ENCODE data around the gene SCT. TPM values are rescaled to one million over a fixed set of nuclear protein-coding genes. Genes with fewer than 3 reads are reported as not detected.

SCT gene
- total and polyA plus RNA-seq, 2 of the 8 experiments (the other 6 are each of a cell fraction or from before 2014, with no cell fraction given) = 1.7 to 2.0 TPM

GRCh38 chr11:614021-614622 lies 12.9 kb downstream of the SCT start:
- no peak overlapping the region for H4K5ac ChIP-seq (ENCODE audit: insufficient read length, low read depth, low read length)
- 92% methylated on average over 5 of the region's 14 CpGs; no CpG with 5 or more reads in 1 of the 2 experiments for WGBS, 2 experiments (ENCODE audit: extremely low coverage in 1 of 2, insufficient coverage in 1 of 2, insufficient read length in 1 of 2, insufficient replicate concordance in 2 of 2, low coverage in 1 of 2, low lambda C conversion rate in 2 of 2, missing lambda C conversion rate in 1 of 2)
- no peak overlapping the region for H3K23ac ChIP-seq (ENCODE audit: insufficient read length)
- H2BK5ac ChIP-seq (ENCODE audit: low read depth, low read length) = no peak overlapping the region
- H3K27me3 ChIP-seq (replicated peaks in 1 of 4; ENCODE audit: control insufficient read depth in 3 of 4, extremely low read depth in 1 of 4, insufficient read depth in 3 of 4, low read length in 3 of 4) = no peaks in the 10 kb centered on the region
- no peak overlapping the region for H3K56ac ChIP-seq (replicated peaks; ENCODE audit: insufficient read length, low read depth, low read length)
- no peak overlapping the region for H2BK20ac ChIP-seq (ENCODE audit: low read length)
- H3K23me2 ChIP-seq (ENCODE audit: low read depth, low read length) = peaks cover 3% of the 10 kb centered on the region; the same call in 1 of the 2 replicates
- no peak overlapping the region for H2BK15ac ChIP-seq (ENCODE audit: low read length)
- H3K4ac ChIP-seq (replicated peaks; ENCODE audit: insufficient read length, low read depth, low read length) = no peak overlapping the region
- H4K8ac ChIP-seq (ENCODE audit: extremely low read depth, insufficient read depth, low read length) = no peak overlapping the region
- H4K20me1 ChIP-seq (replicated peaks in 1 of 2; ENCODE audit: control insufficient read depth in 1 of 2, insufficient read depth in 2 of 2, low read length in 2 of 2) = peaks cover 21 to 24% of the 10 kb centered on the region in 2 experiments
- H2BK120ac ChIP-seq (replicated peaks; ENCODE audit: low read depth, low read length) = no peak overlapping the region
- DNase-seq (ENCODE audit: low read depth in 1 of 2, low spot score in 2 of 2) = no peak
- H3K9ac ChIP-seq (replicated peaks in 1 of 4; ENCODE audit: extremely low read depth in 1 of 4, low read depth in 3 of 4, low read length in 3 of 4) = no peak overlapping the region
- peaks cover 15 to 35% (median 26%) of the 10 kb centered on the region in 4 experiments for H3K36me3 ChIP-seq (ENCODE audit: control insufficient read depth in 2 of 4, insufficient read depth in 4 of 4, low read length in 3 of 4)
- H3K4me1 ChIP-seq (replicated peaks in 1 of 4; ENCODE audit: control insufficient read depth in 3 of 4, insufficient read depth in 4 of 4, low read length in 3 of 4) = peaks cover 0 to 15% (median 3%) of the 10 kb centered on the region in 4 experiments; a peak in 5 of 7 replicates
- peaks cover 6% of the 10 kb centered on the region for H3K79me1 ChIP-seq (ENCODE audit: low read depth, low read length)
- ChIA-PET POLR2A (ENCODE audit: partially characterized antibody) (interaction anchor here (0.6 to 2.3 kb wide), 12 partner anchors 12 to 165 kb away, joined by 3 to 20 read pairs (median 4); partner anchors contain the start of genes DRD4, SCT and TALDO1), CTCF (ENCODE audit: partially characterized antibody) (interaction anchor here (0.9 to 2.2 kb wide), 4 partner anchors 10 to 109 kb away, joined by 3 to 11 read pairs (median 8); no protein-coding TSS in a partner anchor)
- peak overlapping the region in 1 of 4 experiments; percentile 32; a peak in 1 of 8 replicates for H3K4me3 ChIP-seq (ENCODE audit: extremely low read depth in 1 of 4, insufficient read depth in 2 of 4, low read depth in 3 of 4, low read length in 4 of 4)
- H2BK12ac ChIP-seq (ENCODE audit: low read depth, low read length) = no peak overlapping the region
- FAIRE-seq = no peak
- H4K91ac ChIP-seq (replicated peaks; ENCODE audit: insufficient read length, low read length) = no peak overlapping the region
- no peaks in the 10 kb centered on the region for H3K9me3 ChIP-seq (ENCODE audit: insufficient read depth in 2 of 2, low read depth in 1 of 2, low read length in 1 of 2)
- H3K4me2 ChIP-seq (ENCODE audit: insufficient read depth in 1 of 2, low read depth in 2 of 2, low read length in 2 of 2) = peak overlapping the region in 1 of 2 experiments; percentile 33; a peak in 1 of 4 replicates
- no peak overlapping the region for H3K27ac ChIP-seq (ENCODE audit: low read depth, low read length)
- no peak overlapping the region for H3K18ac ChIP-seq (ENCODE audit: extremely low read depth, low read length)
- no peak overlapping the region for H2AFZ ChIP-seq (ENCODE audit: low read length)
- no peaks in the 10 kb centered on the region for H3K79me2 ChIP-seq (ENCODE audit: control insufficient read depth in 1 of 2, insufficient read depth in 2 of 2, low read length in 2 of 2)
- no peak overlapping the region for H2AK5ac ChIP-seq (ENCODE audit: low read depth, low read length)
- no peak overlapping the region for H3K14ac ChIP-seq (ENCODE audit: insufficient read length)
- TF ChIP-seq EP300 (IDR thresholded peaks at IDR 0.05; ENCODE audit: borderline replicate concordance in 1 of 2, low read depth in 2 of 2, low read length in 2 of 2) (no peak), JUND (IDR thresholded peaks at IDR 0.05; ENCODE audit: low read length) (no peak), POLR2AphosphoS5 (IDR thresholded peaks at IDR 0.05; ENCODE audit: low read depth, low read length) (no peak; the same call in 1 of the 2 replicates), SAP30 (IDR thresholded peaks at IDR 0.05; ENCODE audit: insufficient read depth, insufficient replicate concordance, low read length) (no peak), SUZ12 (IDR thresholded peaks at IDR 0.05; ENCODE audit: low read length) (no peak), KDM5A (IDR thresholded peaks at IDR 0.05; ENCODE audit: low read length) (no peak), RAD21 (IDR thresholded peaks at IDR 0.05 in 1 of 2, conservative IDR thresholded peaks at IDR 0.05 in 1 of 2; ENCODE audit: low read depth in 2 of 2, low read length in 2 of 2) (no peak)
